ENCODE measurements around the gene CSMD2.

The CSMD2 gene

DNA sequence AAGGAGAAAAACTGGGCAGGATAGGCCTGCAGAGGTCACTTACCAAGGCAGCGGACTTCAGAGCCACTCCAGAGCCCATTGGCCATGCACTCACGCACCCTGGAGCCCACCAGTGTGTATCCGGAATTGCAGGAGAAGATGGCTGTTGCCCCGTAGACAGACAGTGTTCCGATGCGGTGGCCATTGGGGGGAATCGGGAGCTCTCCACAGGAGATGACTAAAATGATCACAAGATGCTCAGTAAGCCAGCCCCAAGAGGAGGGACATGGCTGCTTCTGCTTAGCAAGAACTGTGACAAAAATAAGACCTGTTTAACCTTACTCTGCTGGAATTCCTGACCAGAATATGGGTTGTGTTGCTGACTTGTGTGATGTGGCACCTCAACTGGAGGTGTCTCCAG is 595.7 kb downstream of the CSMD2 start:
- Mint-ChIP-seq H3K27me3 (peaks cover 29% of the 10 kb centered on the region), H3K4me1 (ENCODE audit: low read depth) (no peaks in the 10 kb centered on the region), H3K4me3 (no peak overlapping the region), H3K27ac (no peak overlapping the region), H3K36me3 (ENCODE audit: low read depth) (no peaks in the 10 kb centered on the region), H3K9me3 (no peaks in the 10 kb centered on the region)
- no peak for DNase-seq

DNA sequence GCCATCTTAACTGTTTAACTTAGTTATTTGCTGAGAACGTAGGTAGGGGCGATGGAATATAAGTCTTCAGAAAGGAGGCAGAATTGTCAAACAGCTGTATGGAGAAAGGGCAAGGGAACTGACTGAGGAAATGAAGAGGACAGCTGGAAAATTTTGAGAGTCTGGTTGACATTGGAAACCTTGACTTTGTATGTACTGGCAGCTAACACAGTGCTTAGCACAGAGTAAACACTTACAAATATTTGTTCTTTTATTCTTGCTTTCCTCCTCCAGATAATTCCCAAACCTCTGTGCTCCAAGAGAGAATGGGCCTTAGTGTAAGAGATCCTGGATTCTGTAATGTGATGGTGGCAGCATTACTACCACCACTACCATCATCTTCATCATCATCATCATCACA is 601.3 kb downstream of the CSMD2 start:
- H3K4me3 Mint-ChIP-seq, result no peak overlapping the region
- H3K4me1 Mint-ChIP-seq (ENCODE audit: low read depth), result no peaks in the 10 kb centered on the region
- H3K9me3 Mint-ChIP-seq, result no peaks in the 10 kb centered on the region
- H3K27me3 Mint-ChIP-seq, result peaks cover 28% of the 10 kb centered on the region
- DNase-seq, result no peak
- H3K36me3 Mint-ChIP-seq (ENCODE audit: low read depth), result no peaks in the 10 kb centered on the region
- no peak overlapping the region for H3K27ac Mint-ChIP-seq

- H3K27ac Mint-ChIP-seq, result no peak overlapping the region
- H3K4me3 Mint-ChIP-seq, result no peak overlapping the region
- DNase-seq, result no peak
- H3K4me1 Mint-ChIP-seq (ENCODE audit: low read depth), result no peaks in the 10 kb centered on the region
- H3K9me3 Mint-ChIP-seq, result no peaks in the 10 kb centered on the region
- no peaks in the 10 kb centered on the region for H3K36me3 Mint-ChIP-seq (ENCODE audit: low read depth)
- peaks cover 33% of the 10 kb centered on the region for H3K27me3 Mint-ChIP-seq
These were observed 602.5 kb downstream of the CSMD2 start for GRCh38 chr1:33562563-33562962.

DNA sequence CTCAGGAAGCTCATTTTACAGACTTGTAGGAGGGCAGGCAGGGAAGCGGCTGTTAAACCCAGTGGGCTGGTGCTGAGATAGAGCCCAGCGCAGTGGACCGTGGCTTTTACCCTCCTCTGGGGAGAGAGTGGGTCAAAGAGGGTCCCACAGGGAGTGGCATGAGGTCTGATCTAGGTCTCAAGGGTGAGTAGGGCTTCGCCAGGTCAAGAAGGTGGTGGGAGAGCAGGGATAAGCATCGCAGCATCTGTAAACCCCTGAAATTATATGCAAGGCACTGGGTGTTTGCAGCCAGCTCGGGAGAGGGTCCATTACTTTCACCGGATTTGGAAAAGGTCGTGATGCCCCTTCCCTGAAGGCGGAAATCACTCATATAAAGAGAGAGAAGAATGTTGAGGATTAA is 603.5 kb downstream of the CSMD2 start:
- H3K27me3 Mint-ChIP-seq, result peaks cover 36% of the 10 kb centered on the region
- no peaks in the 10 kb centered on the region for H3K4me1 Mint-ChIP-seq (ENCODE audit: low read depth)
- H3K4me3 Mint-ChIP-seq, result no peak overlapping the region
- DNase-seq, result no peak
- no peaks in the 10 kb centered on the region for H3K36me3 Mint-ChIP-seq (ENCODE audit: low read depth)
- no peak overlapping the region for H3K27ac Mint-ChIP-seq
- H3K9me3 Mint-ChIP-seq, result no peaks in the 10 kb centered on the region

DNA sequence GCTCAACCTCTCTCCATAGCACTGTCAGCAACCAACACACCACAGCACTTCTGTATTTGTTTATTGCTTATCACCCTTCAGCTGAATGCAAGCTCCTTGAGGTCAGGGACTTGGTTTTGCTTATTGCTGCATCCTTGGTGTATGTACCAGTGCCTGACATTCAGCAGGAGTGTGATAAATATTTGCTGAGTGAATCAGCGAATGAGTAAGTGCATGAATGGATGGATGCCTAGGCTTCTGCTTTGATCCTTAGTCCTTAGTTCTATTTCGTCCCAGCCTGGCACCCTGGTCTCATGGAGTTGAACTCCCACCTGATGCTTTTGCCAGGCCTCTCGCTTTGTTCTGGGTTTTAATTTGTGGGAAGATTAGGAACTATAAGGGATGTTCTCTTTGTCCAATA is 604.4 kb downstream of the CSMD2 start:
- Mint-ChIP-seq H3K9me3 (no peaks in the 10 kb centered on the region), H3K4me3 (no peak overlapping the region), H3K36me3 (ENCODE audit: low read depth) (no peaks in the 10 kb centered on the region), H3K4me1 (ENCODE audit: low read depth) (no peaks in the 10 kb centered on the region), H3K27ac (no peak overlapping the region), H3K27me3 (peaks cover 36% of the 10 kb centered on the region)
- no peak for DNase-seq

GRCh38 chr1:33548721-33549120 is 616.3 kb downstream of the CSMD2 start:
- no peaks in the 10 kb centered on the region for H3K36me3 Mint-ChIP-seq (ENCODE audit: low read depth)
- DNase-seq, result no peak
- H3K27ac Mint-ChIP-seq, result no peak overlapping the region
- H3K27me3 Mint-ChIP-seq, result peaks cover 38% of the 10 kb centered on the region
- H3K4me1 Mint-ChIP-seq (ENCODE audit: low read depth), result no peaks in the 10 kb centered on the region
- no peaks in the 10 kb centered on the region for H3K9me3 Mint-ChIP-seq
- no peak overlapping the region for H3K4me3 Mint-ChIP-seq

GRCh38 chr1:33548319-33548718 is 616.7 kb downstream of the CSMD2 start:
- peaks cover 38% of the 10 kb centered on the region for H3K27me3 Mint-ChIP-seq
- no peak for DNase-seq

GRCh38 chr1:33547576-33547975 is 617.5 kb downstream of the CSMD2 start:
- no peak overlapping the region for H3K27ac Mint-ChIP-seq
- peaks cover 38% of the 10 kb centered on the region for H3K27me3 Mint-ChIP-seq
- no peak for DNase-seq
- no peaks in the 10 kb centered on the region for H3K36me3 Mint-ChIP-seq (ENCODE audit: low read depth)
- no peaks in the 10 kb centered on the region for H3K9me3 Mint-ChIP-seq
- no peak overlapping the region for H3K4me3 Mint-ChIP-seq
- H3K4me1 Mint-ChIP-seq (ENCODE audit: low read depth), result no peaks in the 10 kb centered on the region

More at GRCh38 chr1:33548319-33548718, 616.7 kb downstream of the CSMD2 start:
- Mint-ChIP-seq H3K27ac (no peak overlapping the region), H3K36me3 (ENCODE audit: low read depth) (no peaks in the 10 kb centered on the region), H3K4me3 (no peak overlapping the region), H3K4me1 (ENCODE audit: low read depth) (no peaks in the 10 kb centered on the region), H3K9me3 (no peaks in the 10 kb centered on the region)

GRCh38 chr1:33541966-33542365 is 623.1 kb downstream of the CSMD2 start:
- no peak overlapping the region for H3K4me3 Mint-ChIP-seq
- no peaks in the 10 kb centered on the region for H3K9me3 Mint-ChIP-seq
- H3K27me3 Mint-ChIP-seq, result peaks cover 20% of the 10 kb centered on the region
- no peak overlapping the region for H3K27ac Mint-ChIP-seq
- H3K4me1 Mint-ChIP-seq (ENCODE audit: low read depth), result peaks cover 8% of the 10 kb centered on the region
- no peak for DNase-seq
- H3K36me3 Mint-ChIP-seq (ENCODE audit: low read depth), result no peaks in the 10 kb centered on the region

GRCh38 chr1:33537885-33538284 is 627.1 kb downstream of the CSMD2 start:
- H3K9me3 Mint-ChIP-seq, result no peaks in the 10 kb centered on the region
- no peak overlapping the region for H3K4me3 Mint-ChIP-seq
- H3K27me3 Mint-ChIP-seq, result peaks cover 28% of the 10 kb centered on the region
- no peaks in the 10 kb centered on the region for H3K36me3 Mint-ChIP-seq (ENCODE audit: low read depth)
- peaks cover 8% of the 10 kb centered on the region for H3K4me1 Mint-ChIP-seq (ENCODE audit: low read depth)
- H3K27ac Mint-ChIP-seq, result no peak overlapping the region
- no peak for DNase-seq

- Mint-ChIP-seq H3K9me3 (no peaks in the 10 kb centered on the region), H3K27ac (no peak overlapping the region), H3K4me3 (no peak overlapping the region), H3K27me3 (peaks cover 32% of the 10 kb centered on the region), H3K4me1 (ENCODE audit: low read depth) (peaks cover 8% of the 10 kb centered on the region), H3K36me3 (ENCODE audit: low read depth) (no peaks in the 10 kb centered on the region)
- no peak for DNase-seq
These were observed 629.7 kb downstream of the CSMD2 start for GRCh38 chr1:33535334-33535733.

DNA sequence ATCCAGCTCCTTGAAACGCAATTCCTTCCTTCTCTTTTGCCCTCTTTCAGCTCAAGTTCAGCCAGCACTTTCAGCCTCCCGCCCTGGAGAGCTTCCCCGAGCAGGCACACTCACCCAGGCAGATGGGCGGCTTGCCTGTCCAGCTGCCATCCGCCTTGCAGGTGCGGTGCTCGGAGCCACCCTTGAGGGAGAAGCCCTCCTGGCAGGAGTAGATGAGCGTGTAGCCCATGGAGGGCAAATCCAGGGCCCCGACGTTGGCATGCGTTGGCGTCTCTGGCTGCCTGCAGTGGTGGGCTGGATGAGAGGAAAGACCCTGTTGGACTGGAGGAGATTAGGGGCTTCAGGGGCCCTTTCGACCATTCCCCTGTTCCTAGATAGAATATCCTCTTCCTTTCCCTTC is 632.1 kb downstream of the CSMD2 start:
- no peaks in the 10 kb centered on the region for H3K9me3 Mint-ChIP-seq
- H3K36me3 Mint-ChIP-seq (ENCODE audit: low read depth), result no peaks in the 10 kb centered on the region
- H3K27ac Mint-ChIP-seq, result no peak overlapping the region
- DNase-seq, result no peak
- H3K4me1 Mint-ChIP-seq (ENCODE audit: low read depth), result no peaks in the 10 kb centered on the region
- peaks cover 41% of the 10 kb centered on the region for H3K27me3 Mint-ChIP-seq
- H3K4me3 Mint-ChIP-seq, result no peak overlapping the region

- Mint-ChIP-seq H3K4me1 (ENCODE audit: low read depth) (no peaks in the 10 kb centered on the region), H3K4me3 (no peak overlapping the region), H3K27ac (no peak overlapping the region), H3K36me3 (ENCODE audit: low read depth) (no peaks in the 10 kb centered on the region), H3K27me3 (peaks cover 39% of the 10 kb centered on the region), H3K9me3 (no peaks in the 10 kb centered on the region)
- no peak for DNase-seq
These were observed 632.8 kb downstream of the CSMD2 start for GRCh38 chr1:33532250-33532649.

DNA sequence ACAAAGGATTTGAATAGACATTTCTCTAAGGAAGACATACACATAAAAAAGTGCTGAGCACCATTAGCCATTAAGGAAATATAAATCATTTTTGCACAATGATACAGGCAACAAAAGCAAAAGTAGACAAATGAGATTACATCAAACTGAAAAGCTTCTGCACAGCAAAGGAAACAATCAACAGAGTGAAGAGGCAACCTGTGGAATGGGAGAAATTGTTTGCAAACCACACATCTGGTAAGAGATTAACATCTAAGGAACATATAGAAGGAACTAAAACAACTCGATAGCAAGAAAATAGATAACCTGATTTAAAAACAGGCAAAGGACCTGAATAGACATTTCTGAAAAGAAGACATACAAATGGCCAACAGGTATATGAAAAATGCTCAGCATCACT is 635.1 kb downstream of the CSMD2 start:
- DNase-seq, result no peak
- H3K36me3 Mint-ChIP-seq (ENCODE audit: low read depth), result no peaks in the 10 kb centered on the region
- no peak overlapping the region for H3K4me3 Mint-ChIP-seq
- H3K4me1 Mint-ChIP-seq (ENCODE audit: low read depth), result no peaks in the 10 kb centered on the region
- no peak overlapping the region for H3K27ac Mint-ChIP-seq
- no peaks in the 10 kb centered on the region for H3K9me3 Mint-ChIP-seq
- peaks cover 38% of the 10 kb centered on the region for H3K27me3 Mint-ChIP-seq

- DNase-seq, result no peak
- Mint-ChIP-seq H3K36me3 (ENCODE audit: low read depth) (no peaks in the 10 kb centered on the region), H3K4me1 (ENCODE audit: low read depth) (no peaks in the 10 kb centered on the region), H3K4me3 (no peak overlapping the region), H3K9me3 (no peaks in the 10 kb centered on the region), H3K27ac (no peak overlapping the region), H3K27me3 (peaks cover 48% of the 10 kb centered on the region)
These were observed 637.1 kb downstream of the CSMD2 start for GRCh38 chr1:33527934-33528333.

DNA sequence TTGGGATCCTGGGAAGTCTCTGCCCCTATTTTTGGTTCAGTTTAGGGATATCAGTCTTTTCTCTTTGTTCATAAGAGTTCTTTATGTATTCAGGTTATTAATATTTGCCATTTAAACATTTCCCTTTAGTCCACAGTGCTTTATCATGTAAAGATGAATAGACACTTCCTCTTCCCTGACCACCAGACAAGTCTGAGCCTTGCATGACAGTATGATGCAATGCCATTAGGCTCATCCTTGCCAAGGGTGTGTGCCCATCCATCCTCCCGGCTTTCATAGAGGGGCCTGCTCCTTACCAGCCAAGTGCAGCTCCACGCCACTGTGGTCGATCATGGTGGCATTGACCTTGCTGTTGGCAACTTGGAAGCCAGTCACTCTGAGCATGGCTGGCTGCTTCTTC is 640.4 kb downstream of the CSMD2 start:
- no peak overlapping the region for H3K27ac Mint-ChIP-seq
- H3K9me3 Mint-ChIP-seq, result no peaks in the 10 kb centered on the region
- no peak for DNase-seq
- H3K36me3 Mint-ChIP-seq (ENCODE audit: low read depth), result no peaks in the 10 kb centered on the region
- H3K4me1 Mint-ChIP-seq (ENCODE audit: low read depth), result no peaks in the 10 kb centered on the region
- H3K27me3 Mint-ChIP-seq, result peaks cover 54% of the 10 kb centered on the region
- H3K4me3 Mint-ChIP-seq, result no peak overlapping the region
